Ectodermal cell (in vitro differentiated cells): ENCODE measurements around the gene SLC2A14.
"Not testable (repeated sequence)": the region's sequence is repeated elsewhere in the genome, so short reads cannot be mapped to it uniquely, and the experiment has no call there.

Experiments
- H3K27ac ChIP-seq: 2 replicates; pipeline ENCODE4 v1.7.0; 2013; ENCODE audit warnings: mild to moderate bottlenecking, low read depth, low read length; ENCODE audit not compliant: insufficient read depth, poor library complexity, severe bottlenecking
- H3K27me3 ChIP-seq: 2 replicates; pipeline ENCODE4 v1.7.0; 2013; ENCODE audit warnings: mild to moderate bottlenecking, low read length; ENCODE audit not compliant: insufficient read depth, control insufficient read depth, poor library complexity, severe bottlenecking
- H3K36me3 ChIP-seq: one replicate; pipeline ENCODE4 v1.7.0; 2013; ENCODE audit warnings: low read length; ENCODE audit not compliant: control insufficient read depth, insufficient read depth
- H3K4me1 ChIP-seq: one replicate; pipeline ENCODE4 v1.7.0; 2013; ENCODE audit warnings: low read length; ENCODE audit not compliant: control insufficient read depth, insufficient read depth
- H3K4me3 ChIP-seq: 2 replicates; pipeline ENCODE4 v1.7.0; 2013; ENCODE audit warnings: low read depth, low read length, control low read depth; ENCODE audit not compliant: insufficient read depth
- H3K9me3 ChIP-seq: 2 replicates; pipeline ENCODE4 v1.7.0; 2013; ENCODE audit warnings: mild to moderate bottlenecking, low read length, moderate library complexity; ENCODE audit not compliant: control insufficient read depth
- WGBS, 2 experiments: methylation state at CpG; one replicate each; pipeline ENCODE4 v1.1.7; 2013; ENCODE audit warnings: missing lambda C conversion rate in 2 of 2; 5-methylcytosine and 5-hydroxymethylcytosine counted together

The SLC2A14 gene

DNA sequence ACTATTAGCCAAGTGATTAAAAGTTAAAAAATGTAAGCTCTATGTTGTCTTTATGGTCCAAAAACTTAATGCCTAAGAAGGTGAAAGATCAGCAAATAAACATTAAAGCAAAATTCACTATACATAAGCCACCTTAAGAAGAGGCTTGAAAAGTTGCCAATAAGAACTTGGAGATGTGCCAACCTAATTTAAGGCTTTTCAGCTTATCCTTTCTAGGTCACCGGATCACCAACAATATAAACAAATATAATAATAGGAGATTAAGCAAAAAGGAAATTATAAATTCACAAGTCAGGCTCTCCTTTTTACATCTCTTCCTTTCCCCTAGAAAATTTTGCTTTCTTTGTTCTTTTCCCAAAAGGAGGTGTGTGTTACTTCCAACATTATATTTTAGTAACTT lies 32.4 kb upstream of the SLC2A14 start:
- H3K9me3 ChIP-seq: no peaks in the 10 kb centered on the region
- peaks cover 5% of the 10 kb centered on the region for H3K4me1 ChIP-seq
- WGBS, 2 experiments: 67% methylated on average over 1 of the region's 1 CpG; no CpG with 5 or more reads in 1 of the 2 experiments
- H3K4me3 ChIP-seq: no peak overlapping the region
- no peaks in the 10 kb centered on the region for H3K36me3 ChIP-seq
- no peak overlapping the region for H3K27ac ChIP-seq
- no peaks in the 10 kb centered on the region for H3K27me3 ChIP-seq

DNA sequence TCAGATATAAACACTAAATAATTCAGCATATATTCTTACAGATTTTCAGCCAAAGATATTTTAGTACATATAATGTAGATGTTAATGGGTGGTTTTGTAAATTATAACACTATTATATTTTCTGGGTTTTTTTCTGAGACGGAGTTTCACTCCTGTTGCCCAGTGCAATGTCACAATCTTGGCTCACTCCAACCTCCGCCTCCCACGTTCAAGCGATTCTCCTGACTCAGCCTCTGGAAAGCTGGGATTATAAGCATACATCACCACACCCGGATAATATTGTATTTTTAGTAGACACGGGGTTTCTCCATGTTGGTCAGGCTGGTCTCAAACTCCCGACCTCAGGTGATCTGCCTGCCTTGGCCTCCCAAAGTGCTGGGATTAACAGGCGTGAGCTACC lies 29.7 kb upstream of the SLC2A14 start:
- H3K9me3 ChIP-seq, H3K4me1 ChIP-seq, H3K27ac ChIP-seq, H3K4me3 ChIP-seq, H3K36me3 ChIP-seq, H3K27me3 ChIP-seq: not testable (repeated sequence)
- 93 to 95% methylated on average over 8 of the region's 8 CpGs for WGBS, 2 experiments

DNA sequence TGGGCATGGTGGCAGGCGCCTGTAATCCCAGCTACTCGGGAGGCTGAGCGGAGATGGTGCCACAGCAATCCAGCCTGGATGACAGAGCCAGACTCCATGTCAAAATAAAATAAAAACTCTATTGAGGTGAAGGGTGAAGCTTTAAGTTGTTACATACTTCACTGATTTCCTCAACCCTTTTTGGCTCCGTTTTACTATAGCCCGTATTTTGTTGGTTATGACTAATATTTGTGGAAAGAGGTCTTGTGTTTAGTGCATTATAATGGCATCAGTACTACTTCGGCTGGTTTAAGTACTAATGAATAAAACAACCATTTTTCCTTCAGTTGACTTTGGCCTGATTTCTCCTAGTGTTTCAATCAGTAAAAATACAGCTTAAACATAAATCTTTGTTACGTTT lies 27.0 kb upstream of the SLC2A14 start:
- 93 to 95% methylated on average over 6 to 7 of the region's 7 CpGs for WGBS, 2 experiments
- H3K36me3 ChIP-seq: no peaks in the 10 kb centered on the region
- H3K27ac ChIP-seq: no peak overlapping the region
- no peaks in the 10 kb centered on the region for H3K9me3 ChIP-seq
- H3K27me3 ChIP-seq: no peaks in the 10 kb centered on the region
- no peaks in the 10 kb centered on the region for H3K4me1 ChIP-seq
- H3K4me3 ChIP-seq: no peak overlapping the region

DNA sequence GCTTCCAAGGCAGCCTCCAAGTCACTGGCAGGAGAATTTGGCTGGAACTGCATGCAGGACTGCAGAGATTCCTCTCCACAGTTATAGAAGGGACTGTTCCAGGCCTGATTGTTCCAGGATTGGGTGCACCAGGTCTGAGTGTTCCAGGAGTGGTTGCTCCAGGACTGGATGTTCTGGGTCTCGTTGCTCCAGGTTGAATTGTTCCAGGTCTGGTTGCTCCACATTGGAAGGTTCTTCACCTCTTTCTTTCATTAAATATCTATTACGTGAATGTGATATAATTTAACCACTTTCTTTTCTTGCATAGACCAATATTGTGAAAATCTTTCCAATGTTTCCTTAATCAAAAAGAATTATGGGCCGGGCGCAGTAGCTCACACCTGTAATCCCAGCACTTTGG lies 24.0 kb upstream of the SLC2A14 start:
- H3K4me1 ChIP-seq, H3K9me3 ChIP-seq, H3K27ac ChIP-seq, H3K27me3 ChIP-seq, H3K36me3 ChIP-seq, H3K4me3 ChIP-seq: not testable (repeated sequence)
- WGBS, 2 experiments: 94 to 96% methylated on average over 4 of the region's 4 CpGs

DNA sequence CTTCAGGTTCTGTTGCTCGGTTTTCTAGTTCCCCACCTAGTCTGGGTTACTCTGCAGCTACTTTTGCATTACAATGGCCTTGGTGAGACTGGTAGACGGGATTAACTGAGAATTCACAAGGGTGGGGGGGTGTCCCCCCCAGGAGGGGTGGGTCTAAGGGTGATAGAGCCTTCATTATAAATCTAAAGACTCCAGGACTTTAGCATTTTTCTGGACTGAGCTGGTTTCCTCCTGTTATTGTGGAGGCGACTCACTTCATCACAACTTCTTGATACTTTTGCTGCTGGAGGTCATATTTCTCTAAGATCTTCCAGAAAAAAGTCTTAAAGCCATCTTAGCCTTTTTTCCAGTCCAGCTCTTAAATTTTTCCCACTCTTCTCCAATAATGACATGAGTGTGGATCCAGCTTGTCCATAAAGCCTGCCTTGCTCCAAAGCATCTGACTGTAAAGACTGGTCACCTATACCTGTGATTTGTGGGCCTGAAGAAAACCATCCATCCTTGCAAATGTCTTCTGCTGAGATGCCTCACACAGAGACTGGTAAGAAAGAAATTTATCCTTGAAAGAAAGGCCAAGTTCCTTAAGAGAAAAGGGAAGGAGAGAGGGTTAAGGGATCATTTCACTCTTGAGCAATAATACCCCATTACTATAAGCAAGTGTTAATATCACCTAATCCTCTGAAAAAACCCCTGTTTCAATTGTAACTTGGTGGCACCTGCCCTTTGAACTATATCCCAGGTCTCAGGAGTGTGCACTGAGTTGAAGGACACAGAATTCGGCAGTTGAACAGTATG lies 19.7 kb upstream of the SLC2A14 start:
- H3K9me3 ChIP-seq: no peaks in the 10 kb centered on the region

DNA sequence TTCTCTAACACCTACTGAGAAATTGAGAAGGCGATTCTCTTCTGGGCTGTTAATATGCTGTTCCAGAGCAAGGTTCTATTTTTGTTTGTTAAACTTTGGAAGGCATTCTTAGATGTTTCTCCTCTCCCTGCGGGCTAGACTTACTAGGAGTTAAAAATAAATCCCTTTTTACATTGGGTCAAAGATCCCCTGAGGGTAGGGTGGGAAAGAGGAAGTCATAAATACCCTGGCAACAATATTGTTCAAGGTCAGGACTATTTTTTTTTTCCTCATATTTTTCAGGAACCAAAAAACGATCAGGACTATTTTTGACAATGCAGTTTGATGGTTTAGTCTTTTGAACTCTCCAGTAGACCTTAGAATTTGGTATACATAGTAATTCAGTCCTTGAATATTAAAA lies 12.0 kb upstream of the SLC2A14 start:
- 89 to 96% methylated on average over 1 to 3 of the region's 3 CpGs for WGBS, 2 experiments

More for the DNA sequence above, 19.7 kb upstream of the SLC2A14 start:
- H3K4me3 ChIP-seq: no peak overlapping the region
- no peaks in the 10 kb centered on the region for H3K27me3 ChIP-seq
- peaks cover 9% of the 10 kb centered on the region for H3K4me1 ChIP-seq
- 76 to 78% methylated on average over 3 of the region's 4 CpGs for WGBS, 2 experiments
- no peaks in the 10 kb centered on the region for H3K36me3 ChIP-seq
- H3K27ac ChIP-seq: no peak overlapping the region

DNA sequence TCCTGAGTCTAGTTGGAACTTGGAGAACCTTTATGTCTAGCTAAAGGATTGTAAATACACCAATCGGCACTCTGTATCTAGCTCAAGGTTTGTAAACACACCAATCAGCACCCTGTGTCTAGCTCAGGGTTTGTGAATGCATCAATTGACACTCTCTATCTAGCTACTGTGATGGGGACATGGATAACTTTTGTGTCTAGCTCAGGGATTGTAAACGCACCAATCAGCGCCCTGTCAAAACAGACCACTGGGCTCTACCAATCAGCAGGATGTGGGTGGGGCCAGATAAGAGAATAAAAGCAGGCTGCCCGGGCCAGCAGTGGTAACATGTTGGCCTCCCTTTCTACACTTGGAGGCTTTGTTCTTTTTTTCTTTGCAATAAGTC lies 9.0 kb upstream of the SLC2A14 start:
- H3K27ac ChIP-seq, H3K4me3 ChIP-seq, H3K9me3 ChIP-seq, H3K27me3 ChIP-seq, H3K4me1 ChIP-seq, H3K36me3 ChIP-seq: not testable (repeated sequence)
- WGBS, 2 experiments: 89 to 90% methylated on average over 4 of the region's 4 CpGs

More for the DNA sequence above, 12.0 kb upstream of the SLC2A14 start:
- Histone ChIP-seq H3K9me3 (no peaks in the 10 kb centered on the region), H3K36me3 (no peaks in the 10 kb centered on the region), H3K4me3 (no peak overlapping the region), H3K27ac (no peak overlapping the region), H3K27me3 (no peaks in the 10 kb centered on the region), H3K4me1 (no peaks in the 10 kb centered on the region)

DNA sequence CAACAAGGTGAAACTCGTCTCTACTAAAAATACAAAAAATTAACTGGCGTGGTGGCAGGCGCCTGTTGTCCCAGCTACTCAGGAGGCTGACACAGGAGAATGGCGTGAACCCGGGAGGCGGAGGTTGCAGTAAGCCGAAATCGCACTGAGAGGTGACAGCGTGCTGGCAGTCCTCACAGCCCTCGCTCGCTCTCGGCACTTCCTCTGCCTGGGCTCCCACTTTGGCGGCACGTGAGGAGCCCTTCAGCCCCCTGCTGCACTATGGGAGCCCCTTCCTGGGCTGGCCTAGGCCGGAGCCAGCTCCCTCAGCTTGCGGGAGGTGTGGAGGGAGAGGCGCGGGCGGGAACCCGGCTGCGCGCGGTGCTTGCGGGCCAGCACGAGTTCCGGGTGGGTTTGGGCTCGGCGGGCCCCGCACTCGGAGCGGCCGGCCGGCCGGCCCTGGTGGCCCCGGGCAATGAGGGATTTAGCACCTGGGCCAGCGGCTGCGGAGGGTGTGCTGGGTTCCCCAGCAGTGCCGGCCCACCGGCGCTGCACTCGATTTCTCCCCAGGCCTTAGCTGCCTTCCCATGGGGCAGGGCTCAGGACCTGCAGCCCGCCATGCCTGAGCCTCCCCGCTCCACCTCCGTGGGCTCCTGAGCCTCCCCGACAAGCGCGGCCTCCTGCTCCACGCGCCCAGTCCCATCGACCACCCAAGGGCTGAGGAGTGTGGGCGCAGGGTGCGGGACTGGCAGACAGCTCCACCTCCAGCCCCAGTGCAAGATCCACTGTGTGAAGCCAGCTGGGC lies 8.4 kb upstream of the SLC2A14 start:
- not testable (repeated sequence) for H3K4me1 ChIP-seq, H3K9me3 ChIP-seq, H3K27ac ChIP-seq, H3K36me3 ChIP-seq, H3K27me3 ChIP-seq, H3K4me3 ChIP-seq
- WGBS, 2 experiments: 92 to 93% methylated on average over 52 of the region's 52 CpGs

DNA sequence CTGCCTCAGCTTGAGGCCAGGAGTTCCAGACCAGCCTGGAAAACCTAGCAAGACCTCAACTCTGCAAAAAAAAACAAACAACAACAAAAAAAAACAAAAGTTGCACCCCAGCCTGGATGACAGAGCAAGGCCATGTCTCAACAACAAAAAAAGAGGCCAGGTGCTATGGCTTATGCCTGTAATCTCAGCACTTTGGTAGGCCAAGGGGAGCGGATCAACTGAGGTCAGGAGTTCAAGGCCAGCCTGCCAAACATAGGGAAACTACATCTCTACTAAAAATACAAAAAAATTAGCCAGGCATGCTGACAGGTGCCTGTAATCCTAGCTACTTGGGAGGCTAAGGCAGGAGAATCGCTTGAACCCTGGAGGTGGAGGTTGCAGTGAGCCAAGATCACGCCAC lies 6.5 kb upstream of the SLC2A14 start:
- no peaks in the 10 kb centered on the region for H3K27me3 ChIP-seq
- H3K9me3 ChIP-seq: no peaks in the 10 kb centered on the region
- no peaks in the 10 kb centered on the region for H3K4me1 ChIP-seq
- H3K36me3 ChIP-seq: no peaks in the 10 kb centered on the region
- WGBS, 2 experiments: 89 to 94% methylated on average over 3 of the region's 3 CpGs
- H3K4me3 ChIP-seq: no peak overlapping the region
- H3K27ac ChIP-seq: no peak overlapping the region

DNA sequence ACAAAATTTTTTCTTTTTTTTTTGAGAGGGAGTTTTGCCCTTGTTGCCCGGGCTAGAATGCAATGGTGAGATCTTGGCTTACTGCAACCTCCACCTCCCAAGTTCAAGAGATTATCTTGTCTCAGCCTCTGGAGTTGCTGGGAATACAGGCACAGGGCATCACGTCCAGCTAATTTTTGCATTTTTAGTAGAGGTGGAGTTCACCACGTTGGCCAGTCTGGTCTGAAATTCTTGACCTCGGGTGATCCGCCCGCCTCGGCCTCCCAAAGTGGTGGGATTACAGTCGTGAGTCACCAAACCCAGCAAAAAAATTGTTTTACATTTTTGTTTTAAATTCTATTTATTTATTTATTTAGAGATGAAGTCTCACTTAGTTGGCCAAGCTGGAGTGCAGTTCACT lies 4.7 kb upstream of the SLC2A14 start:
- Histone ChIP-seq H3K27ac (no peak overlapping the region), H3K4me3 (no peak overlapping the region), H3K27me3 (no peaks in the 10 kb centered on the region), H3K36me3 (no peaks in the 10 kb centered on the region), H3K9me3 (no peaks in the 10 kb centered on the region), H3K4me1 (no peaks in the 10 kb centered on the region)
- 93 to 94% methylated on average over 8 of the region's 8 CpGs for WGBS, 2 experiments
